Left ventricle myocardium superior (tissue), 1 donor: ENCODE results near the gene ZNF683. TPM values are rescaled to one million over a fixed set of nuclear protein-coding genes. Genes with fewer than 3 reads are reported as not detected.
"Not testable (repeated sequence)": the region's sequence is repeated elsewhere in the genome, so short reads cannot be mapped to it uniquely, and the experiment has no call there.

ENCODE experiments used
- ATAC-seq: fragments of 200-7000 bp; cut with Tn5 transposase; one replicate; pipeline ENCODE4 v1.9.1; 2020; ENCODE audit warnings: mild to moderate bottlenecking, moderate library complexity
- DNase-seq: peaks from one replicate; pipeline ENCODE4 v3.0.0-alpha.2; 2020
- intact Hi-C: fragments of 100-400 bp; cut with micrococcal nuclease; formaldehyde crosslinking; loops from one replicate; pipeline ENCODE4 v1.11.0; 2022
- total RNA-seq: library from RNA; stranded (reverse); fragmentation: NEBNext Ultra II Directional; extraction: Animal tissue kit (Norgen Biotek cat#: 25700); gene quantifications from one replicate; pipeline ENCODE4 v1.2.1, GENCODE V29; 2021
- donor health status: DM: no; HTN: yes; CAD: no; lungs with severe emphysema.

The ZNF683 gene
- total RNA-seq, 1 donor from 2014 or later = not detected

GRCh38 chr1:26346274-26347033, 26.1 kb downstream of the ZNF683 start:
- no peak for ATAC-seq
- intact Hi-C loops = no loop called here
- no peak for DNase-seq

- intact Hi-C loops = no loop called here
- ATAC-seq (no peak), DNase-seq (no peak)
These were observed 26.8 kb downstream of the ZNF683 start for GRCh38 chr1:26345718-26346117.

GRCh38 chr1:26344147-26344920, 28.2 kb downstream of the ZNF683 start:
- intact Hi-C loops = no loop called here
- DNase-seq (no peak), ATAC-seq (no peak)

GRCh38 chr1:26340047-26340481, 32.5 kb downstream of the ZNF683 start:
- DNase-seq = no peak
- ATAC-seq = no peak
- intact Hi-C loops = no loop called here

DNA sequence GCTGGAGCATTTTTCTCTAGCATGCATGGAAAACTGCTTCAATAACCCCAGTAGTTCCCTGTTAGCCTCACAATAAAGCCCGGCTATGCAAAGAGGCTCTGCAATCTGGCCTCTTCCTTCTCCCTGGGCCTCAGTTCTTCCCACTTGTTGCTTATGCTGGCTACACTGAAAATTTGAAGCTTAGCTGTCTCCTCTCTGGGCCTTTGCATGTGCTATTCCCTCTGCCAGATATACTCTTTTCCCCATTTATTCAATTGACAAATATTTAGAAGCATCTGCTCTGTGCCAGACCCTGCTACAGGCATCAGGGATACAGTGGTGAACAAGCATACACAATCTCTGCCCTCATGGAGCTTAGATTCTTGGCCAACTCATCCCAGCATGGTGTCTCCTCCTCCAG, 33.9 kb downstream of the ZNF683 start:
- intact Hi-C loops = no loop called here
- ATAC-seq (no peak), DNase-seq (no peak)

GRCh38 chr1:26337625-26338024, 34.9 kb downstream of the ZNF683 start:
- ATAC-seq = no peak
- DNase-seq = no peak
- intact Hi-C loops = no loop called here

DNA sequence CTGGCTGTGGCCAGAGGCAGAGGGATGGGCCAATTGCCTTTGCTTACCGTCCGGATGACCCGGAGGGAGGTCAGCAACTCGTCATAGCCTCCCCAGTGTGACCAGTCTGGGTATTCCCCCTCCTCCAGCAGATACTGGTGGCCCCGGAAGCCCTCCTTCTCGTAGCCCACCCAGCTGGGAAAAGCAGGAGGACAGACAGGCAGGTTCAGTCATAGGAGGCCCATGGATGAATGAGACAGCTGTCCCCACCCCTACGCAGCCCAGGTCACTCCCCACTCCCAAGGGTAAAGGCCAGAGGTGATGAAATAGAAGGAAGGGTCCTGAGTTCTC, 35.4 kb downstream of the ZNF683 start:
- intact Hi-C loops = no loop called here
- DNase-seq (no peak), ATAC-seq (no peak)

DNA sequence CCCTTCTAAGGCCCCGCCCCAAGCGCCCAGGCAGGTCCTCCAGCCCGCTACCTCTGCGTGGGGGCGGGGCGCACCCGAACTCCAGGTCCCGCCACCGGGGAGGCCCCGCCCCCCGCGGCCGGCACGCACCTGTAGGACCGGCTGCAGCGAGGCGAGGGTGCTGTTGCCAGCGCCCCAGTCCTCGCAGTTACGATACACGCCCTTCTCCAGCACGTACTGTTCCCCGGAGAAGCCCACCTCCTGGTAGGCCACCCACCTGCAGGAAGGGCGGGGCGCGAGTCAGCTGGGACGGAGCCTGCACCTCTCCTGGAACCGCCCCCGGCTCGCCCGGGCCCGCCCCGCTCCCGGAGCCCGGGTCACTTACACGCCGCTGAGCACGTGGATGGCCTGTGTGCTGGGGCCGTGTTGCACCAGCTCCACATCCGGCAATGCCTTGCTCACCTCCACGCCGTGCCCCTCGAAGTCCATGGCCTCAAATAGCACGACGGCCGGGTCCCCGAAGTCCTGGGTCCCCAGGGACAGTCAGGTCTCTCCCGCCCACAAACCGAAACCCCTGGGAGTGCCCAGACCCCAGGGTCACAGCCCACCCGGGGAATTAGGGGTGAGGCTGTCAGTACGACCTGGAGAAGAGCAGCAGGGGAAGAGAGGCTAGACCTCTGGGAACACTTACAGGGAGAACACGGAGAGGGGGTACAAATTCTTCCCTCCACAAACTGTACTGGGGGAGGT, 35.9 kb downstream of the ZNF683 start:
- intact Hi-C loops = no loop called here
- peak; percentile 81 for DNase-seq

GRCh38 chr1:26335774-26336476, 36.6 kb downstream of the ZNF683 start:
- peak; percentile 22 for ATAC-seq
- no peak for DNase-seq
- intact Hi-C loops = no loop called here

More for the DNA sequence above, 35.9 kb downstream of the ZNF683 start:
- peak; percentile 92 for ATAC-seq

DNA sequence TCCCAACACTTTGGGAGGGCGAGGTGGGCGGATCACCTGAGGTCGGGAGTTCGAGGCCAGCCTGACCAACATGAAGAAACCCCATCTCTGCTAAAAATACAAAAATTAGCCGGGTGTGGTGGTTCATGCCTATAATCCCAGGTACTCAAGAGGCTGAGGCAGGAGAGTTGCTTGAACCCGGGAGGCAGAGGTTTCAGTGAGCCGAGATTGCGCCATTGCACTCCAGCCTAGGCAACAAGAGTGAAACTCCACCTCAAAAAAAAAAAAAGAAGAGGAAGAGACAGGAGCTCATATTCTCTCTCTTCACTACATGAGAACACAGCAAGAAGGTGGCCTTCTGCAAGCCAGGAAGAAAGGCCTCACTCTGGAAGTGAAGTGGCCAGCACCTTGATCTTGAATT, 39.2 kb downstream of the ZNF683 start:
- ATAC-seq, DNase-seq, intact Hi-C loops: not testable (repeated sequence)

DNA sequence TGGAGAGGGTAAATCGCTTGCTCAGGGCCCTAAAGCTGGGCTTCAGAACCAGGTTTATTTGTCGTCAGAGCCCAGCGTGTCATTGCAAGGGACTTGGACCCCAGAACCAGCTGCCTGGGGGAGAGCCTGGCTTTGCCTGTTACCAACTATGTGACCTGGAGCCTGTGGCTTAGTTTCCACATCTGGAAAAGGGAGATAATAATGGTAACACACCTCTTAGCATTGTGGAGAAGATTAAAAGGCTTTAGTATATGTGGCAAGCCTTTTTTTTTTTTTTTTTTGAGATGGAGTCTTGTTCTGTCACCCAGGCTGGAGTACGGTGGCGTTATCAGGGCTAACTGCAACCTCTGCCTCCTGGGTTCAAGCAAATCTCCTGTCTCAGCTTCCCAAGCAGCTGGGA, 42.3 kb downstream of the ZNF683 start:
- DNase-seq (no peak), ATAC-seq (no peak)
- intact Hi-C loops = no loop called here

DNA sequence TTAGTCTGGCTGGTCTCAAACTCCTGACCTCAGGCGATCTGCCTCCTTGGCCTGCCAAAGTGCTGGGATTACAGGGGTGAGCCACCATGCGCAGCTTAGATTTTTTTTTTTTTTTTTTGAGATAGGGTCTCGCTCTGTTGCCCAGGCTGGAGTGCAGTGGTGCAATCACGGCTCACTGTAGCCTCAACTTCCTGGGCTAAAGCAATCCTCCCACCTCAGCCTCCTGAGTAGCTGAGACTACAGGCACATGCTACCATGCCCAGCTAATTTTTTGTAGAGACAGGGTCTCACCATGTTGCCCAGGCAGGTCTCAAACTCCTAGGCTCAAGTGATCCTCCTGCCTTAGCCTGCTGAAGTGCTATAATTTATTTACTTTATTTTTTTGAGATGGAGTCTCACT, 43.2 kb downstream of the ZNF683 start:
- intact Hi-C loops, DNase-seq, ATAC-seq: not testable (repeated sequence)

DNA sequence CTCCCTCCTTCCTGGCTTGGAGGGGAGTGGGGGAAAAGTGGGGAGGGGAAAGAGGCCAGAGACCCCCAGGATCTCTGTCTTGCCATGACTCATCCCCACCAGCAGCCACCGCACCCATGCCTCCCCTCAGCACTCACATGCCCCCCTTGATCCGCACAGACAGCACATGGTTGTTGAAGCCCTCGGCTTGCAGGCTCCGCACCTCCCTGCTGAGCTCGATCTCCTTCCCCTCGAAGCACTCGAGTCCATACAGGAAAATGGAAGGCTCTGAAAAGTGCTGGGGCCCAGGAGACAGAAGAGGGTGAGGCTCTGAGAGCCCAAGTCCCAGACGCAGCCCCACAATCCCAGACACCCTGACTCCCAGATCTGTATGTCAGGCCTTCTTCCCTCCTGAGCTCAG, 44.0 kb downstream of the ZNF683 start:
- no peak for ATAC-seq
- no peak for DNase-seq
- intact Hi-C loops = no loop called here

DNA sequence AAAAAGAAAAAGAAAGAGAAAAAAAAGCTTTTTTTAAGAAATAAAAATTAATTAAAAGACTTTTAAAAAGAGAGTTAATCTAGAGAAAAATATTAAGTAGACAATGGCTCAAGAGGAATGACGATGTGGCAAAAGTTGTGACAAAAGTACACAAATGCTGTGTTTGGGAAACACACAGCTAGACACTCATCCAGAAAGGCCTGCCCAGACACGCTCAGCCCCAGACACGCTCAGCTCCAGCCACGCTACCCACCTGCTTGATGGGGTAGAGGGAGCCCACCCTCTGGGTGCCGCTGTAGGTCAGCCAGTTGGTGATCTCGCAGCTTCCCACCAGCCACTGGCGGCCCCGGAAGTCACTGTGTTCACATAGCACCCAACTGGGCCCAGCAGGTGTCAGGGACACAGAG, 44.6 kb downstream of the ZNF683 start:
- intact Hi-C loops = no loop called here
- ATAC-seq = no peak
- no peak for DNase-seq

DNA sequence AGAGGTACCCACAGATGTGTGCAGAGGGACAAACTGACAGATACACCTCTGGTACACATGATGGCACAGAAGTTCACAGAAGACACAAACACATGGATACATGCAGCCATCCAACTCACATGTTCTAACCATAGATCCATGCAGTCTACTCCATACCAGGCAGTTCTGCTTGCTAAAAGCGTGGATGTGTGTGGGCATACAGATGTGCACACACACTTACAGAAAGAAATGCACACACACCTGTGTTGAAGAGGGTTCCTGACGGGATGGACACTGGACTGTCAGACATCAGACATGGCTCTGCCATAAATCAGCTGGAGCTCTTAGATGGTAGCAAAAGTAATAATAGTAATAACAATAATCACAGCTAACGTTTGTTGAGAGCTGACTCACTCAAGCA, 48.0 kb downstream of the ZNF683 start:
- intact Hi-C loops = loop anchor here (5.0 kb wide), 1 partner anchor 47 kb away; no protein-coding TSS in a partner anchor
- DNase-seq = no peak
- no peak for ATAC-seq

DNA sequence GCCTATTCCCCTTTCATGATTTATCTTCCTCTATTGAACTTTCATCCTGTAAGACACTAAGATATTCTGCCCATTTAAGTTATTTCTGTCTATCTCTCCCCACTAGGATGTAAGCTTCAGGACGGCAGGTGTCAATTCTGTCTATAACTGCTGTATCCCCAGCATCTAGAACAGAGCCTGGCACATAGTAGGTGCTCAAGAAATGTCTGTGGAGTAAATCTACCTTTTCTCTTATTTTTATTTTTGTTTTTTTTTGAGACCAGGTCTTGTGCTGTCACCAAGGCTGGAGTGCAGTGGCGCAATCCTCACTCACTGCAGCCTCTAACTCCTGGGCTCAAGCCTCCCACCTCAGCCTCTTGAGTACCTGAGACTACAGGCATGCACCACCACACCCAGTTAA, 49.2 kb downstream of the ZNF683 start:
- no peak for DNase-seq
- intact Hi-C loops = loop anchor here (5.0 kb wide), 1 partner anchor 46 kb away; no protein-coding TSS in a partner anchor

DNA sequence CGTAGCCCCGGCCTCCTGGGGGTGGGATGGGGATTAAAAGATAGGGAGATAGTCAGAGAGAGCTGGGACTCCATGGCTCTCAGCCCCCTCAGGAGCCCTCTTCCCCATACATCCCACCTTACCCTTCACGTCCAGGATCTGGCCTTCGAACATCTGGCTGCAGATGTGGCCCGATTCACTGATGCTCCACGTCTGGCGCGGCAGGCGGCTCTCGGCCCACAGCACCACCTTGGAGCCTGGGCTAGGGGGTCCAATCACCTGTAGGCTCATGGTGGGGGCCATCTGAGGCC, 50.6 kb downstream of the ZNF683 start:
- intact Hi-C loops = loop anchor here (5.0 kb wide), 1 partner anchor 45 kb away; no protein-coding TSS in a partner anchor
- DNase-seq (no peak), ATAC-seq (no peak)

More for the DNA sequence above, 49.2 kb downstream of the ZNF683 start:
- ATAC-seq = no peak

- ATAC-seq (peak; percentile 93), DNase-seq (peak; percentile 94)
- intact Hi-C loops = loop anchor here (5.0 kb wide), 1 partner anchor 44 kb away; no protein-coding TSS in a partner anchor
These were observed 51.1 kb downstream of the ZNF683 start for GRCh38 chr1:26321315-26322041.

DNA sequence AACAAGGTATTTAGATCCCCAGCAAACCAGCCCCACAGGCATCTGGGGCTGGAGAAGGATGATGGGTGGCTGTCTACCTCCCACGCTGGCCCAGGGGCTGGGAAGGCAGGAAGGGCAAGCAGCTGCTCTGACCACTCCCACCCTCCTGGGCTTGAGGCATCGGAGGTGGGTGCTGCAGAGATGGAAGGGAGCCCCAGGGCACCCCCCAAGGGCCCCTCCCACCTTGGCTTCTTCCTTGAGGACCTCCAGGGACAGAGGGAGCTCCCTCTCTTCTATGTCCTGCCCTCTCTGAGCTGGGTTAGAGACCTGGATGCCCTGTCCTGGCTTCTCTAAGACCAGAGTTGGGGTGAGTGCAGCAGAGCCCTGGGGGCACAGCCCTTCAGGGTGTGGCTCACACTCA, 51.7 kb downstream of the ZNF683 start:
- no peak for DNase-seq
- intact Hi-C loops = loop anchor here (5.0 kb wide), 1 partner anchor 44 kb away; no protein-coding TSS in a partner anchor
- ATAC-seq = peak; percentile 16
